Smooth muscle cell (in vitro differentiated cells): ENCODE measurements around the gene LTA. TPM values are rescaled to one million over a fixed set of nuclear protein-coding genes. Genes with fewer than 3 reads are reported as not detected.

Experiments used
- DNase-seq: peaks from one replicate; lab custom pipeline; 2025; ENCODE audit not compliant: unreplicated experiment; lab: John Stamatoyannopoulos, UW
- H2AFZ ChIP-seq: fragments of 200-600 bp; sonication (generic); 2 replicates; pipeline ENCODE4 v1.6.0; 2016; ENCODE audit warnings: antibody characterized with exemption, low read depth, mild to moderate bottlenecking
- H3F3A ChIP-seq: fragments of 200-600 bp; sonication (generic); 2 replicates; pipeline ENCODE4 v1.6.0; 2017; ENCODE audit warnings: antibody characterized with exemption, low read depth
- H3K27ac ChIP-seq: fragments of 200-600 bp; sonication (generic); 2 replicates; pipeline ENCODE4 v1.5.1; 2016; ENCODE audit warnings: low read depth, mild to moderate bottlenecking
- H3K27me3 ChIP-seq: fragments of 200-600 bp; sonication (generic); 2 replicates; pipeline ENCODE4 v1.6.1; 2016; ENCODE audit warnings: low read depth, mild to moderate bottlenecking
- H3K36me3 ChIP-seq: fragments of 200-600 bp; sonication (generic); 2 replicates; pipeline ENCODE4 v1.5.1; 2016; ENCODE audit warnings: low read depth
- H3K4me1 ChIP-seq: fragments of 200-600 bp; sonication (generic); 2 replicates; pipeline ENCODE4 v1.5.1; 2016; ENCODE audit warnings: low read depth
- H3K4me2 ChIP-seq: fragments of 200-600 bp; sonication (generic); 2 replicates; pipeline ENCODE4 v1.6.0; 2016; ENCODE audit warnings: mild to moderate bottlenecking
- H3K4me3 ChIP-seq: fragments of 200-600 bp; sonication (generic); 2 replicates; pipeline ENCODE4 v1.5.1; 2016; ENCODE audit warnings: mild to moderate bottlenecking
- H3K79me2 ChIP-seq: fragments of 200-600 bp; sonication (generic); 2 replicates; pipeline ENCODE4 v1.6.0; 2016; ENCODE audit warnings: low read depth, mild to moderate bottlenecking
- H3K9ac ChIP-seq: fragments of 200-600 bp; sonication (generic); 2 replicates; pipeline ENCODE4 v1.6.0; 2016; ENCODE audit warnings: low read depth
- H3K9me3 ChIP-seq: fragments of 200-600 bp; sonication (generic); replicated peaks from 2 replicates; pipeline ENCODE4 v1.5.1; 2016; ENCODE audit warnings: low read depth
- H4K20me1 ChIP-seq: fragments of 200-600 bp; sonication (generic); 2 replicates; pipeline ENCODE4 v1.6.0; 2016; ENCODE audit warnings: low read depth
- whole genome bisulfite sequencing: methylation state at CpG from one replicate; pipeline ENCODE4 v1.1.7; 2016; ENCODE audit warnings: low lambda C conversion rate; 5-methylcytosine and 5-hydroxymethylcytosine counted together
- polyA plus RNA-seq: library from polyadenylated mRNA; unstranded; fragments of >200 nt; fragmentation: Nextera tagmentation; extraction: Ambion mirVana; gene quantifications from 2 replicates; pipeline ENCODE4 v1.2.1, GENCODE V29; 2016
- total RNA-seq: library from RNA; depleted of rRNA; stranded (reverse); fragments of >200 nt; gene quantifications from 2 replicates; pipeline ENCODE4 v1.2.3, GENCODE V29; 2014
- TF ChIP-seq, protein P1 (sequence below): fragments of 200-600 bp; sonication (generic); IDR thresholded peaks from 2 replicates; pipeline ENCODE4 v1.5.1; 2017; ENCODE audit warnings: borderline replicate concordance, mild to moderate bottlenecking, antibody characterized with exemption; ENCODE audit not compliant: insufficient read depth, poor library complexity, severe bottlenecking

Gene LTA
- total and polyA plus RNA-seq, 2 experiments from 2014 or later: 0.74 TPM; not detected in 1

DNA sequence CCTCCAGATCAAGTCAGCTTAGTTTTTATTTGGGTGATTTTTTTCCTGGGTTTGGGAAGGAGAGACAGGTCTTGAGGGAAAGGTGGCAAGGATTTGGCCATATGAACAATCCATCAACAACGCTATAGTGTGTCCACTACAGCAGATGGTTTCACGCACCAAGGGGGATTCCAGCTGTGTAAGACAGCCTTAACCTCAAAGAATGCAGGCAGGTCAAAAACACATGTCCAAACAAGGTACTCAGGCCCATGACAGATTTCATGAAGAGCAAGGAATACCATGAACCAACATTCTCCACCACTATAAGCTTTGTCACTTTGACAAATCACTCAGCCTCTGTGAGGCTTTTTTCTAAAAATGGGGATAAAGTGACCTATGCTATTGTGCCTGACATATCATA is 44.9 kb downstream of the LTA start:
- DNase-seq: no peak
- Histone ChIP-seq H2AFZ (no peak overlapping the region), H3K27me3 (no peaks in the 10 kb centered on the region), H3K4me1 (peaks cover 5% of the 10 kb centered on the region), H3K27ac (no peak overlapping the region), H3K36me3 (no peaks in the 10 kb centered on the region), H3K9me3 (no peaks in the 10 kb centered on the region), H3F3A (peaks cover 7% of the 10 kb centered on the region), H3K9ac (no peak overlapping the region), H3K4me2 (no peak overlapping the region), H3K79me2 (peaks cover 14% of the 10 kb centered on the region), H4K20me1 (peaks cover 9% of the 10 kb centered on the region), H3K4me3 (no peak overlapping the region)
- WGBS: 78% methylated on average over 2 of the region's 2 CpGs
- TF ChIP-seq, protein P1, sequence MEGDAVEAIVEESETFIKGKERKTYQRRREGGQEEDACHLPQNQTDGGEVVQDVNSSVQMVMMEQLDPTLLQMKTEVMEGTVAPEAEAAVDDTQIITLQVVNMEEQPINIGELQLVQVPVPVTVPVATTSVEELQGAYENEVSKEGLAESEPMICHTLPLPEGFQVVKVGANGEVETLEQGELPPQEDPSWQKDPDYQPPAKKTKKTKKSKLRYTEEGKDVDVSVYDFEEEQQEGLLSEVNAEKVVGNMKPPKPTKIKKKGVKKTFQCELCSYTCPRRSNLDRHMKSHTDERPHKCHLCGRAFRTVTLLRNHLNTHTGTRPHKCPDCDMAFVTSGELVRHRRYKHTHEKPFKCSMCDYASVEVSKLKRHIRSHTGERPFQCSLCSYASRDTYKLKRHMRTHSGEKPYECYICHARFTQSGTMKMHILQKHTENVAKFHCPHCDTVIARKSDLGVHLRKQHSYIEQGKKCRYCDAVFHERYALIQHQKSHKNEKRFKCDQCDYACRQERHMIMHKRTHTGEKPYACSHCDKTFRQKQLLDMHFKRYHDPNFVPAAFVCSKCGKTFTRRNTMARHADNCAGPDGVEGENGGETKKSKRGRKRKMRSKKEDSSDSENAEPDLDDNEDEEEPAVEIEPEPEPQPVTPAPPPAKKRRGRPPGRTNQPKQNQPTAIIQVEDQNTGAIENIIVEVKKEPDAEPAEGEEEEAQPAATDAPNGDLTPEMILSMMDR: no peak

DNA sequence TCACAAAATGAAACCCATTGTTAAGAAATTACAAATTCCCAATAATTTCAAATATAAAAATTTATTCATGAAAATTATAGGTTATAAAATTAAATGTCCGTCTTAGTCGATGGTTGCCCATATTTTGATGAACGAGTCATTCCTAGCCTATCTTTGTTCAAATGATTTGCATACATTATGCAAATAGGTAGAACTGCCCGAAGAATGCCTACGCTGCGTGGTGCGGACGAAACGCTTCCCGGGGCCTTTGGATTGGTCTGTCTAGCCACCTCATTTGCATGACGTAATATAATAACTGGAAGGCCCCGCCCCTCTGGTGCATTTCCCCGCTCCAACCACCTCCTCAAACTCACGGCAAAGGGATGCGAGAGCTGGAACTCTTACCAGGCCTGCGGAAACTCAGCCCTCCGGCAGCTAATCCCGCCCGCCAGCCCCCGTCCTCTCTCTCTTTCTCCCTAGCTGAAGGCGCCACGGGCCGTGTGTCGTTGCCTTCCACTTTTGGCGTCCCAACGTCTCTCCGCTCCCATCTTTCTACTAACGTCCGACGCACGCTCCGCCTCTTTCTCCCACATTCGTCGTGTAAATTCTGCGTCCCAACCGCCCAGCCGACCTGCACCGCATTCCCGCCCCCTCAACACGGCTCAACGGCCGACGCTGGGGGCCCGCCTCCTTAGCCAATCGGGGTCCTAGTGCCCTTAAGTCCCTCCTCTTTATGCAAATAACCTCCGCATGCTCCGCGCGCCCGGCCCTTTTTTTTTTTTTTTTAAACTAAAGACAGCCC is 47.9 kb downstream of the LTA start:
- Histone ChIP-seq H3K27me3 (no peaks in the 10 kb centered on the region), H3K4me3 (peak overlapping the region; percentile 85), H3K27ac (peak overlapping the region; percentile 98), H2AFZ (peak overlapping the region; percentile 47), H3F3A (peaks cover 11% of the 10 kb centered on the region), H3K4me2 (peak overlapping the region; percentile 85), H3K79me2 (peaks cover 43% of the 10 kb centered on the region), H3K4me1 (peaks cover 13% of the 10 kb centered on the region), H4K20me1 (peaks cover 39% of the 10 kb centered on the region), H3K36me3 (peaks cover 9% of the 10 kb centered on the region), H3K9me3 (no peaks in the 10 kb centered on the region), H3K9ac (peak overlapping the region; percentile 93)
- TF ChIP-seq, protein P1: no peak
- peak; percentile 97 for DNase-seq
- under 1% methylated on average over 44 of the region's 50 CpGs for WGBS

DNA sequence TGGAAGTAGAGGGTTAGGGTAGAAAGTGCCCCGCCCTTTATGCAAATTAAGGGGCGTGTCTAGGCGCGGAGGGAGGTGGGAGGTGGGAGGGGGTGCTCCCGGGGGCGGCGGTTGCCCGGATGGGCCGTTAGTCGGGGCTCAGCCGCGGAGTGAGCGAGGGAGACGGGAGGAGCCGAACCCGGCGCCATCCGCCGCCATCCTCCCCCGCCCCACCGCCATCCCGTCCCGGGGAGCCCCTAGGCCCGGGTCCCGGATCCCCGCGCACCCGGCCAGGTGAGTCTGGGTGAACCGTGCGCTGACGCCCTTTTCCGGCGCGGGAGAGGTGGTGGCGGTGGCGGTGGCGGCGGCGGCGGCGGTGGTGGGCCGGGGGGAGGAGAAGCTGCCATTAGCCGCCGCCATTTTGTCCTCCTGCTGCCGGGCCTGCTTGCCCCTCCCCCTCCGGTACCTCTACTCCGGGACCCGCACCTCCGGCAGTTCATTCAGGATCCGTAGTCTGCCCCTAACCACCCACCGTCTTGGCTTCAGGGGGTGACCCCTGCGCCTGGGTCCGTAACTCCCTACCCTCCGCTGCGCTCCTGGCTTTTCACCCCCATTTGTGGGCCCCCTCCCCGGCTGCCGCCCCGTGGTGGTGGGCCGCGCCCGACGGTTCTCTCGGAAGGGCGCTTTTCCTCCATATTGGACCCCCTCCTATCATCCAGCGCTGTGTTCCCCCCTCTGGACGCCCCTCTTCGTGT is 48.7 kb downstream of the LTA start, which contains the start of gene PRRC2A:
PRRC2A (plus strand) TSS at position 130 of the 734 bp plus-strand sequence. CDS start 2,075 bp downstream, outside the sequence.
- H3K27ac ChIP-seq: peak within 1 kb of the TSS; percentile 98
- peak within 1 kb of the TSS; percentile 93 for H3K9ac ChIP-seq
- H3F3A ChIP-seq: peaks cover 11% of the 10 kb centered on the region
- peak; percentile 97 for DNase-seq
- peak within 1 kb of the TSS; percentile 47 for H2AFZ ChIP-seq
- peaks cover 9% of the 10 kb centered on the region for H3K36me3 ChIP-seq
- no peaks in the 10 kb centered on the region for H3K27me3 ChIP-seq
- peaks cover 13% of the 10 kb centered on the region for H3K4me1 ChIP-seq
- H3K79me2 ChIP-seq: peaks cover 49% of the 10 kb centered on the region
- under 1% methylated on average over 29 of the region's 67 CpGs for WGBS
- H3K4me2 ChIP-seq: peak within 1 kb of the TSS; percentile 97
- H4K20me1 ChIP-seq: peaks cover 46% of the 10 kb centered on the region
- peak within 1 kb of the TSS; percentile 85 for H3K4me3 ChIP-seq
- TF ChIP-seq, protein P1: no peak
- H3K9me3 ChIP-seq: no peaks in the 10 kb centered on the region
